HCT116 (cell line): ENCODE results near the gene MAP2K2. TPM values are rescaled to one million over a fixed set of nuclear protein-coding genes. Genes with fewer than 3 reads are reported as not detected.

Experiments used
- ATAC-seq: fragments of 200-7000 bp; cut with Tn5 transposase; 2 replicates; pipeline ENCODE4 v1.9.1; 2020; ENCODE audit warnings: mild to moderate bottlenecking, moderate library complexity
- BruUV-seq: library from RNA; stranded (reverse); fragments of 400-500 nt; replicated peaks from 2 replicates; lab custom pipeline; 2021; lab: Mats Ljungman, UMichigan
- CTCF ChIA-PET: fragments of 300-600 bp; sonication (Branson Sonifier 250); formaldehyde crosslinking; loops from one replicate; lab custom pipeline; 2021; ENCODE audit warnings: antibody characterized with exemption; lab: Charles Lee
- POLR2A ChIA-PET: fragments of 300-600, 350-600 bp; sonication (Branson Sonifier 250); formaldehyde crosslinking; loops from one replicate; lab custom pipeline; 2021; ENCODE audit warnings: antibody characterized with exemption; lab: Charles Lee
- RAD21 ChIA-PET, 2 experiments: fragments of 300-600 bp; sonication (Branson Sonifier 250); formaldehyde crosslinking; loops; one replicate each; lab custom pipeline; 2023; ENCODE audit warnings: low total read pairs in 2 of 2; ENCODE audit not compliant: uncharacterized antibody in 2 of 2, unreplicated experiment in 2 of 2, low non-redundant PET in 1 of 2; lab: Charles Lee
- DNase-seq: peaks from one replicate; pipeline ENCODE4 v3.0.0-alpha.2; 2010; ENCODE audit warnings: low read depth, low spot score
- H2AFZ ChIP-seq: fragments of 200-600 bp; shearing (Covaris generic), sonication (generic); 2 replicates; pipeline ENCODE4 v1.6.1; 2017; ENCODE audit warnings: low read depth, mixed run types, mixed read lengths, antibody characterized with exemption, low read length; ENCODE audit not compliant: poor library complexity, severe bottlenecking
- H3K27ac ChIP-seq: 2 replicates; pipeline ENCODE4 v1.5.1; 2012; ENCODE audit warnings: low read depth, low read length
- H3K27me3 ChIP-seq: fragments of 200-600 bp; sonication (generic); 2 replicates; pipeline ENCODE4 v1.6.1; 2016; ENCODE audit warnings: mixed run types, low read length, mixed read lengths; ENCODE audit not compliant: insufficient read depth
- H3K36me3 ChIP-seq, 2 experiments: fragments of 200-500 bp in 1 of 2; fragments of 200-600 bp in 1 of 2; sonication (Bioruptor generic) in 1 of 2; sonication (generic) in 1 of 2; 2 replicates each; pipeline versions ENCODE4 v1.5.1 to v1.6.1; 2014 to 2016; ENCODE audit warnings: low read length in 2 of 2, inconsistent platforms in 1 of 2, mixed read lengths in 1 of 2, mixed run types in 1 of 2; ENCODE audit not compliant: insufficient read depth in 2 of 2, control insufficient read depth in 1 of 2
- H3K4me1 ChIP-seq, 2 experiments: fragments of 200-600 bp in 1 of 2; sonication (generic) in 1 of 2; 2 replicates each; pipeline versions ENCODE4 v1.5.1 to v1.6.1; 2012 to 2017; ENCODE audit warnings: low read length in 2 of 2, inconsistent platforms in 1 of 2, mild to moderate bottlenecking in 1 of 2, mixed read lengths in 1 of 2, mixed run types in 1 of 2, moderate library complexity in 1 of 2; ENCODE audit not compliant: insufficient read depth in 2 of 2, control insufficient read depth in 1 of 2
- H3K4me2 ChIP-seq: fragments of 200-600 bp; sonication (generic); 2 replicates; pipeline ENCODE4 v1.6.1; 2017; ENCODE audit warnings: mixed run types, low read length, mixed read lengths
- H3K4me3 ChIP-seq, 2 experiments: fragments of 200-600 bp in 1 of 2; sonication (generic) in 1 of 2; replicated peaks in 1 of 2; 2 replicates each; pipeline ENCODE4 v1.5.1; 2011 to 2016; ENCODE audit warnings: low read length in 2 of 2, control low read depth in 1 of 2, low read depth in 1 of 2, mild to moderate bottlenecking in 1 of 2, mixed read lengths in 1 of 2, mixed run types in 1 of 2
- H3K79me2 ChIP-seq: fragments of 200-600 bp; sonication (generic); 2 replicates; pipeline ENCODE4 v1.6.1; 2017; ENCODE audit warnings: mild to moderate bottlenecking, mixed run types, low read length, moderate library complexity, mixed read lengths; ENCODE audit not compliant: insufficient read depth
- H3K9ac ChIP-seq: fragments of 200-600 bp; sonication (generic); 2 replicates; pipeline ENCODE4 v1.6.1; 2016; ENCODE audit warnings: low read length, mixed read lengths
- H3K9me2 ChIP-seq: fragments of 200-600 bp; sonication (generic), shearing (Covaris generic); 2 replicates; pipeline ENCODE4 v1.6.1; 2017; ENCODE audit warnings: mixed run types, mild to moderate bottlenecking, moderate library complexity; ENCODE audit not compliant: insufficient read depth
- H3K9me3 ChIP-seq, 2 experiments: fragments of 200-500 bp in 1 of 2; fragments of 200-600 bp in 1 of 2; sonication (Bioruptor generic) in 1 of 2; sonication (generic) in 1 of 2; 2 replicates each; pipeline ENCODE4 v1.6.1; 2014 to 2017; ENCODE audit warnings: low read length in 2 of 2, mixed read lengths in 2 of 2, inconsistent platforms in 1 of 2, low read depth in 1 of 2, mild to moderate bottlenecking in 1 of 2, mixed run types in 1 of 2, moderate library complexity in 1 of 2; ENCODE audit not compliant: control insufficient read depth in 1 of 2, insufficient read depth in 1 of 2
- H4K20me1 ChIP-seq: fragments of 200-600 bp; sonication (generic), shearing (Covaris generic); 2 replicates; pipeline ENCODE4 v1.6.1; 2017; ENCODE audit warnings: mixed run types, mild to moderate bottlenecking, moderate library complexity; ENCODE audit not compliant: insufficient read depth
- CTCF ChIP-seq, 3 experiments: fragments of 200-600 bp in 1 of 3; sonication (generic) in 1 of 3; IDR thresholded peaks in 2 of 3; conservative IDR thresholded peaks in 1 of 3; 2 replicates each; pipeline ENCODE4 v1.5.1; 2012 to 2017; ENCODE audit warnings: low read depth in 2 of 3, low read length in 2 of 3, antibody characterized with exemption in 1 of 3, borderline replicate concordance in 1 of 3, control low read depth in 1 of 3, mild to moderate bottlenecking in 1 of 3, mixed read lengths in 1 of 3, mixed run types in 1 of 3, moderate library complexity in 1 of 3; ENCODE audit not compliant: insufficient read depth in 1 of 3
- MAX ChIP-seq: IDR thresholded peaks from 2 replicates; pipeline ENCODE4 v1.6.1; 2012
- POLR2AphosphoS5 ChIP-seq: IDR thresholded peaks from 2 replicates; pipeline ENCODE4 v1.6.1; 2011; ENCODE audit warnings: mild to moderate bottlenecking, low read depth, low read length, moderate library complexity
- ZFX ChIP-seq: fragments of 450-650 bp; IDR thresholded peaks from 2 replicates; pipeline ENCODE4 v1.6.1; 2017
- intact Hi-C: fragments of 100-400 bp; cut with micrococcal nuclease; formaldehyde crosslinking; loops from 2 replicates; pipeline ENCODE4 v1.10.0; 2022
- total RNA-seq: library from RNA; stranded (reverse); gene quantifications from one replicate; pipeline ENCODE4 v1.2.1, GENCODE V29; 2021; ENCODE audit not compliant: unreplicated experiment

MAP2K2 gene
- total RNA-seq, 1 experiment from 2014 or later, result 186 TPM

GRCh38 chr19:4063369-4064148 is 60.4 kb downstream of the MAP2K2 start:
- POLR2A ChIA-PET, result no interaction called here

More at GRCh38 chr19:4063369-4064148, 60.4 kb downstream of the MAP2K2 start:
- intact Hi-C loops, result loop anchor here (5.0 to 10.0 kb wide), 3 partner anchors 71 to 359 kb away; partner anchors contain the start of genes PIP5K1C and TJP3
- no peaks in the 10 kb centered on the region for H3K9me3 ChIP-seq
- H3K27ac ChIP-seq, result peak overlapping the region; percentile 96
- H4K20me1 ChIP-seq, result peaks cover 11% of the 10 kb centered on the region; the same call in 1 of the 2 replicates
- ChIA-PET RAD21 (no interaction called here), CTCF (no interaction called here)
- no peak overlapping the region for H2AFZ ChIP-seq
- H3K4me2 ChIP-seq, result peak overlapping the region; percentile 91
- H3K79me2 ChIP-seq, result peaks cover 66% of the 10 kb centered on the region
- H3K36me3 ChIP-seq, result peaks cover 0 to 11% of the 10 kb centered on the region in 2 experiments; a peak in 1 of 4 replicates
- H3K4me1 ChIP-seq, result peaks cover 54 to 67% of the 10 kb centered on the region in 2 experiments
- no peak for DNase-seq
- TF ChIP-seq MAX (0 out of 2 replicates have a peak, but pooled peaks have one; percentile 14), CTCF (IDR thresholded peaks at IDR 0.05 in 2 of 3, conservative IDR thresholded peaks at IDR 0.05 in 1 of 3; ENCODE audit: borderline replicate concordance in 1 of 3, insufficient read depth in 1 of 3, low read depth in 2 of 3, low read length in 2 of 3) (peak in 2 of 3 experiments; percentile 17 to 38; a peak in 2 of 6 replicates), ZFX (no peak), POLR2AphosphoS5 (peak; percentile 38; the same call in 1 of the 2 replicates)
- ATAC-seq, result no peak
- BruUV-seq, result TSS peak; percentile 62
- no peaks in the 10 kb centered on the region for H3K27me3 ChIP-seq
- H3K9me2 ChIP-seq, result no peaks in the 10 kb centered on the region
- peak overlapping the region; percentile 80 to 94 for H3K4me3 ChIP-seq
- H3K9ac ChIP-seq, result peak overlapping the region; percentile 90
